CD4-positive, alpha-beta T cell treated with Interferon gamma for 1 hour (primary cell): ENCODE results near the gene L3HYPDH.
"Not testable (repeated sequence)": the region's sequence is repeated elsewhere in the genome, so short reads cannot be mapped to it uniquely, and the experiment has no call there.

Experiments used
- DNase-seq: peaks from one replicate; pipeline ENCODE4 v3.0.0-alpha.2; 2020

The L3HYPDH gene

GRCh38 chr14:59475709-59476108 lies 8.5 kb downstream of the L3HYPDH start:
- no peak for DNase-seq

- DNase-seq, result no peak
Observed at GRCh38 chr14:59474172-59474571, 10.0 kb downstream of the L3HYPDH start.

- DNase-seq, result peak; percentile 48
Observed at GRCh38 chr14:59465316-59466135, 18.7 kb downstream of the L3HYPDH start, which contains the start of gene GPR135. Gene GPR135, minus strand, starts transcription at chr14:59465380. Its CDS starts 154 bp downstream, at chr14:59465226.

- DNase-seq, result peak; percentile 42
Observed at GRCh38 chr14:59464486-59465315, 19.5 kb downstream of the L3HYPDH start.

GRCh38 chr14:59463787-59464485 lies 20.3 kb downstream of the L3HYPDH start:
- DNase-seq, result no peak

- DNase-seq, result no peak
Observed at GRCh38 chr14:59461891-59462290, 22.3 kb downstream of the L3HYPDH start.

GRCh38 chr14:59460378-59460777 lies 23.8 kb downstream of the L3HYPDH start:
- no peak for DNase-seq

GRCh38 chr14:59458486-59458885 lies 25.7 kb downstream of the L3HYPDH start:
- DNase-seq, result no peak

- no peak for DNase-seq
Observed at GRCh38 chr14:59455411-59455810, 28.8 kb downstream of the L3HYPDH start.

- DNase-seq, result no peak
Observed at GRCh38 chr14:59454139-59454538, 30.1 kb downstream of the L3HYPDH start.

GRCh38 chr14:59451849-59452248 lies 32.4 kb downstream of the L3HYPDH start:
- no peak for DNase-seq

- DNase-seq, result no peak
Observed at GRCh38 chr14:59450716-59451115, 33.5 kb downstream of the L3HYPDH start.

GRCh38 chr14:59448673-59449072 lies 35.5 kb downstream of the L3HYPDH start:
- DNase-seq, result not testable (repeated sequence)

- no peak for DNase-seq
Observed at GRCh38 chr14:59439256-59439965, 44.8 kb downstream of the L3HYPDH start.

GRCh38 chr14:59438195-59438647 lies 46.0 kb downstream of the L3HYPDH start:
- DNase-seq, result no peak

GRCh38 chr14:59435987-59436386 lies 48.2 kb downstream of the L3HYPDH start:
- no peak for DNase-seq

GRCh38 chr14:59435101-59435500 lies 49.1 kb downstream of the L3HYPDH start:
- DNase-seq, result no peak

- DNase-seq, result no peak
Observed at GRCh38 chr14:59429790-59430189, 54.4 kb downstream of the L3HYPDH start.

- DNase-seq, result no peak
Observed at GRCh38 chr14:59428581-59429012, 55.6 kb downstream of the L3HYPDH start.

GRCh38 chr14:59427653-59428580 lies 56.3 kb downstream of the L3HYPDH start:
- DNase-seq, result no peak

GRCh38 chr14:59425322-59425935 lies 58.8 kb downstream of the L3HYPDH start:
- DNase-seq, result no peak
